ENCODE results near the gene TFPI2. TPM values are rescaled to one million over a fixed set of nuclear protein-coding genes. Genes with fewer than 3 reads are reported as not detected.

The TFPI2 gene
- total RNA-seq, 2 donors from 2014 or later: 1.7 to 10.3 TPM

DNA sequence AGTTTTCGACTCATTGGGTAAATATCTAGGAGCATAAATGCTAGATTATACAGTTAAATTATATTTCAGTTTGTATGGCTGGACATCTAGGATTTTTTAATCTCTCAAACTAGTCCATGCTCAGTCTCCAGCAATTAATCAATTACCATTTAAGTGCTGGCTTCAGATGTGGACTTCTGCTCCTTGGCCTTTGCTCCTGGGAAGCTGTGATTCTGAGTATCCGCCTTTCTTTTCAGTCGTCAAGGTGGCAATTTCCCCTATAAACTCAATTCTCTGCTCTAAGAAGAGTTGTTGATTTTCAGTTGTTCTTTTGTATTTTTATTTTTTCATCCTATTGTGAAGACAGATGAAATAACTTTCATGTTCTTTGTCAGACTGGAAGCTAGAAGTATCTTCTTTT, 23.7 kb downstream of the TFPI2 start:
- Histone ChIP-seq H3K27ac (no peak overlapping the region), H3K9me3 (no peaks in the 10 kb centered on the region), H3K27me3 (replicated peaks; ENCODE audit: insufficient read depth) (no peaks in the 10 kb centered on the region), H3K4me1 (replicated peaks) (no peaks in the 10 kb centered on the region), H3K36me3 (no peaks in the 10 kb centered on the region), H3K4me3 (no peak overlapping the region)
- no peak for DNase-seq (ENCODE audit: low spot score)
- WGBS: 73% methylated on average over 3 of the region's 3 CpGs
- no peak for TF ChIP-seq POLR2A (IDR thresholded peaks at IDR 0.05)
- TF ChIP-seq, protein P1, sequence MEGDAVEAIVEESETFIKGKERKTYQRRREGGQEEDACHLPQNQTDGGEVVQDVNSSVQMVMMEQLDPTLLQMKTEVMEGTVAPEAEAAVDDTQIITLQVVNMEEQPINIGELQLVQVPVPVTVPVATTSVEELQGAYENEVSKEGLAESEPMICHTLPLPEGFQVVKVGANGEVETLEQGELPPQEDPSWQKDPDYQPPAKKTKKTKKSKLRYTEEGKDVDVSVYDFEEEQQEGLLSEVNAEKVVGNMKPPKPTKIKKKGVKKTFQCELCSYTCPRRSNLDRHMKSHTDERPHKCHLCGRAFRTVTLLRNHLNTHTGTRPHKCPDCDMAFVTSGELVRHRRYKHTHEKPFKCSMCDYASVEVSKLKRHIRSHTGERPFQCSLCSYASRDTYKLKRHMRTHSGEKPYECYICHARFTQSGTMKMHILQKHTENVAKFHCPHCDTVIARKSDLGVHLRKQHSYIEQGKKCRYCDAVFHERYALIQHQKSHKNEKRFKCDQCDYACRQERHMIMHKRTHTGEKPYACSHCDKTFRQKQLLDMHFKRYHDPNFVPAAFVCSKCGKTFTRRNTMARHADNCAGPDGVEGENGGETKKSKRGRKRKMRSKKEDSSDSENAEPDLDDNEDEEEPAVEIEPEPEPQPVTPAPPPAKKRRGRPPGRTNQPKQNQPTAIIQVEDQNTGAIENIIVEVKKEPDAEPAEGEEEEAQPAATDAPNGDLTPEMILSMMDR (IDR thresholded peaks at IDR 0.05): no peak
- no peak for TF ChIP-seq POLR2AphosphoS5 (IDR thresholded peaks at IDR 0.05)
- intact Hi-C loops (cut with DNase I): no loop called here

DNA sequence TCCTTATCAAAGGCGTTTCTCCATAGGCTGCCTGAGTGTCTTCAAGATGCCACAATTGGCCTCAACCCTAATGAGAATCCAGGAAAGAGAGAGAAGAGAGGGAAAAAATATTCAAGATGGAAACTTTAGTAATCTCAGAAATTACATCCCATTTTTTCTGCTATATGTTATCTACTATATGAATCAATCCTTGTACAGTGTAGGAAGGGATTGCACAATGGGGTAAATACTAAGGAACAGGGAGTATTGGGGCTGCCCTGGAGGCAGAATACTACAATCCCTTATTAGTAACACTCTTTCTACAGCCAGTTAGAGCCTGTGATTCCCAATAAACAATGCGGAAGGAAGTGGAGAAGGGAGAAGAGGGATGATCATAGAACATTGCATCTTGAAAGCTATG, 27.9 kb downstream of the TFPI2 start:
- TF ChIP-seq POLR2AphosphoS5 (IDR thresholded peaks at IDR 0.05): no peak
- TF ChIP-seq, protein P1 (IDR thresholded peaks at IDR 0.05): no peak
- TF ChIP-seq POLR2A (IDR thresholded peaks at IDR 0.05): no peak
- Histone ChIP-seq H3K4me3 (no peak overlapping the region), H3K4me1 (replicated peaks) (no peaks in the 10 kb centered on the region), H3K27ac (no peak overlapping the region), H3K27me3 (replicated peaks; ENCODE audit: insufficient read depth) (no peaks in the 10 kb centered on the region), H3K36me3 (no peaks in the 10 kb centered on the region), H3K9me3 (no peaks in the 10 kb centered on the region)
- WGBS: 79% methylated on average over 2 of the region's 2 CpGs
- intact Hi-C loops (cut with DNase I): no loop called here
- DNase-seq (ENCODE audit: low spot score): no peak

DNA sequence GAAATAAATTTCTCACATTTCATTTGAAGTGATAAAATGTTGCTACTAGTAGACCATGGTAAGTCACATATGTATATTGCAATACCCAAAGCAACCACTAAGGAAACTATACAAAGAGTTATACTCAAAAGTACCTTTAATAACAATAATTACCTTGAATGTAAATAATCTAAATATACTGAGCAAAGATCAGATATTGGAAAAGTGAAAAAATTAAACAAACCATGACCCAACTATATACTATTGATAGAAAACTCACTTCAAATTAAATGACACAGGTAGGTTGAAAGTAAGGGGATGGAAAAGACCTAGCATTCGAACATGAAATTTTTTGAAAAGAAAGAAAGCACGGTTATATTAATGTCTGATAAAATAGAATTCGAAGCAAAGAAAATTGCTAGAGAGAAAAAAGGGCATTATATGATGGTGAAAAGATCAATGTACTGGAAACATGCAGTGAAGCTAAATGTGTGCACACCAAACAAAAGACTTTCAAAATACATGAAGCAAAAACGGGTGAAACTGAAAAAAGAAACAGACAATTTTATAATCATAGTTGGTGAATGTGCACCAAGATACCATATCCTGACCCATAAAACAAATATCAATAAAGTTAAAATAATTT, 29.1 kb downstream of the TFPI2 start:
- H3K27me3 ChIP-seq (replicated peaks; ENCODE audit: insufficient read depth): no peaks in the 10 kb centered on the region
- WGBS: 91% methylated on average over 4 of the region's 4 CpGs
- intact Hi-C loops (cut with DNase I): no loop called here

DNA sequence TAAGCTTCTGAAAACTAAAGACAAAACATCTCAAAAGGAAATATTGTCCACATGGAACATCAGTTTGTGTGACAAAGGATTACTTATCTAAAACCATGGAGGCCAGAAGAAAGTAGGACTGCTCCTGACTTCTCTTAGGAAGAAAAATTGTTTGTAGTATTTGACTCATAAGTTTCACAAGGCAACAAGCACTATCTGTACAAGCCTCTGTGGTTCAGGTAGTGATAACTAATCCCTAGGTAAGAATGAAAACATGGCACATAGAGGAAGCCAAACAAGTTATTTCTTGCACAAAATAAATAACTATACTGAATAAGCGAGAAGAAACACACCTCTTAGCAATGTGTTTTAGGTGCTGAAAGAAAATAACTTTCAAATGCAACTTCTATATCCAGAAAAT, 30.3 kb downstream of the TFPI2 start:
- H3K27ac ChIP-seq: no peak overlapping the region
- intact Hi-C loops (cut with DNase I): no loop called here
- WGBS: 77% methylated on average over 1 of the region's 1 CpG
- H3K9me3 ChIP-seq: no peaks in the 10 kb centered on the region
- no peaks in the 10 kb centered on the region for H3K36me3 ChIP-seq
- no peak for DNase-seq (ENCODE audit: low spot score)
- TF ChIP-seq POLR2A (IDR thresholded peaks at IDR 0.05) (no peak), POLR2AphosphoS5 (IDR thresholded peaks at IDR 0.05) (no peak)
- TF ChIP-seq, protein P1 (IDR thresholded peaks at IDR 0.05): no peak
- H3K27me3 ChIP-seq (replicated peaks; ENCODE audit: insufficient read depth): no peaks in the 10 kb centered on the region
- H3K4me1 ChIP-seq (replicated peaks): no peaks in the 10 kb centered on the region
- H3K4me3 ChIP-seq: no peak overlapping the region

More for the DNA sequence above, 29.1 kb downstream of the TFPI2 start:
- no peaks in the 10 kb centered on the region for H3K4me1 ChIP-seq (replicated peaks)
- H3K9me3 ChIP-seq: no peaks in the 10 kb centered on the region
- no peak overlapping the region for H3K4me3 ChIP-seq
- no peaks in the 10 kb centered on the region for H3K36me3 ChIP-seq
- TF ChIP-seq, protein P1 (IDR thresholded peaks at IDR 0.05): peak in 1 of 4 experiments; percentile 52
- no peak for TF ChIP-seq POLR2A (IDR thresholded peaks at IDR 0.05)
- no peak overlapping the region for H3K27ac ChIP-seq
- DNase-seq (ENCODE audit: low spot score): no peak

DNA sequence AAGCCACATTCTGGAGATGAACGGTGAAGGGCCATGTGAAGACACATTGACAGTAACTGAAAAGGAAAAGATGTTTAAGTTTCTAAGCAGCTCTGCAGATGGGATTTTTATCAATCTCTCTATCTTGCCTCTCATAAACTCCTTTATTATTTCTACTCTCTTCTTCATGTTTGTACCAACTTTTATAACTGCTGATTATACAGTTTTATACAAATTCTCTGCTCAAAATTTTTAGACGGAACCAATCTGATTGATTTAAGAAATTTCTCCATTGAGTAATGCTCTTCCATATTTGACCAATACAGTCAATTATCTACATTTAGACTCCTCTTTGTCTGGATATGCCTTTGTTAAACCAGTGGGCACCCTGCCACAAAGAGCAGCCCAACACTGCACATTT, 31.7 kb downstream of the TFPI2 start:
- no peak for TF ChIP-seq POLR2AphosphoS5 (IDR thresholded peaks at IDR 0.05)
- no peak for TF ChIP-seq POLR2A (IDR thresholded peaks at IDR 0.05)
- TF ChIP-seq, protein P1 (IDR thresholded peaks at IDR 0.05): no peak
- H3K4me3 ChIP-seq: no peak overlapping the region
- intact Hi-C loops (cut with DNase I): no loop called here
- no peak overlapping the region for H3K27ac ChIP-seq
- H3K36me3 ChIP-seq: no peaks in the 10 kb centered on the region
- H3K4me1 ChIP-seq (replicated peaks): no peaks in the 10 kb centered on the region
- no peaks in the 10 kb centered on the region for H3K9me3 ChIP-seq
- no peak for DNase-seq (ENCODE audit: low spot score)
- H3K27me3 ChIP-seq (replicated peaks; ENCODE audit: insufficient read depth): no peaks in the 10 kb centered on the region
- 67% methylated on average over 2 of the region's 2 CpGs for WGBS

Measured in prostate gland (tissue), 2 donors.